ENCODE measurements around the gene PCMT1. TPM values are rescaled to one million over a fixed set of nuclear protein-coding genes. Genes with fewer than 3 reads are reported as not detected.

Gene PCMT1
- total RNA-seq, 1 donor: 117 TPM

DNA sequence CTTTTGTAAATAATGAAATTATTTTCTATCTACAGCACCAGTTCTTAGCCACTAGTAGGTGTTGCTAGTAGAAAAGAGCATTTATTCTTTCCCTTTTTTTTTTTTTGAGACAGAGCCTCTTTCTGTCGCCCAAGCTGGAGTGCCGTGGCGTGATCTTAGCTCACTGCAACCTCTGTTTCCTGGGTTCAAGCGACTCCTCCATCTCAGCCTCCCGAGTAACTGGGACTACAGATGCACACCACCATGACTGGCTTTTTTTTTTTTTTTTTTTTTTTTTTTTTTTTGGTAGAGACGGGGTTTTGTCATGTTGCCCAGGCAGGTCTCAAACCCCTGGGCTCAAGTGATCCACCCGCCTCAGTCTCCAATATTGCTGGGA lies 6.7 kb downstream of the PCMT1 start:
- TF ChIP-seq, protein P1, sequence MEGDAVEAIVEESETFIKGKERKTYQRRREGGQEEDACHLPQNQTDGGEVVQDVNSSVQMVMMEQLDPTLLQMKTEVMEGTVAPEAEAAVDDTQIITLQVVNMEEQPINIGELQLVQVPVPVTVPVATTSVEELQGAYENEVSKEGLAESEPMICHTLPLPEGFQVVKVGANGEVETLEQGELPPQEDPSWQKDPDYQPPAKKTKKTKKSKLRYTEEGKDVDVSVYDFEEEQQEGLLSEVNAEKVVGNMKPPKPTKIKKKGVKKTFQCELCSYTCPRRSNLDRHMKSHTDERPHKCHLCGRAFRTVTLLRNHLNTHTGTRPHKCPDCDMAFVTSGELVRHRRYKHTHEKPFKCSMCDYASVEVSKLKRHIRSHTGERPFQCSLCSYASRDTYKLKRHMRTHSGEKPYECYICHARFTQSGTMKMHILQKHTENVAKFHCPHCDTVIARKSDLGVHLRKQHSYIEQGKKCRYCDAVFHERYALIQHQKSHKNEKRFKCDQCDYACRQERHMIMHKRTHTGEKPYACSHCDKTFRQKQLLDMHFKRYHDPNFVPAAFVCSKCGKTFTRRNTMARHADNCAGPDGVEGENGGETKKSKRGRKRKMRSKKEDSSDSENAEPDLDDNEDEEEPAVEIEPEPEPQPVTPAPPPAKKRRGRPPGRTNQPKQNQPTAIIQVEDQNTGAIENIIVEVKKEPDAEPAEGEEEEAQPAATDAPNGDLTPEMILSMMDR (IDR thresholded peaks at IDR 0.05; ENCODE audit: insufficient read depth, low read length): no peak

DNA sequence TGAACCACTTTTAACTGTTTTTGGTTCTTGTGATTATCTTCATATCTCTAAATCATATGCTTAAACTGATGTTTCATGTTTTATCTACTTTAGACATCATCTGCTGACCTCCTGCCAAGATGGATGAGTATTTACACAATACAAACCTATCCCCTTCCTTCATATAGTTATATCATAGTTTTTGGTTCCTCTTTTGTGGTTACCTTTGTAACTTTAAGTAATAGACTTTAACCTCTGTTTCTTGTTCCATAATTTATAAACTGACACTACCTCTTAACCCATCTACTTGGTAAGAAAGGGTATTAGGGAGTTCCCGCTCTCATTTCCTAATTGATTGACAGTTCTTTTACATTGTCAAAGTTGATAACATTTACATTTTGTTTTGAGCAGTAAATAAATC lies 11.9 kb downstream of the PCMT1 start:
- H3K4me3 ChIP-seq (ENCODE audit: low read depth, low read length): no peak overlapping the region
- no peak for DNase-seq (ENCODE audit: low read depth)
- TF ChIP-seq, protein P1 (IDR thresholded peaks at IDR 0.05; ENCODE audit: insufficient read depth, low read length): no peak

More for the DNA sequence above, 6.7 kb downstream of the PCMT1 start:
- no peak overlapping the region for H3K4me3 ChIP-seq (ENCODE audit: low read depth, low read length)
- no peak for DNase-seq (ENCODE audit: low read depth)

DNA sequence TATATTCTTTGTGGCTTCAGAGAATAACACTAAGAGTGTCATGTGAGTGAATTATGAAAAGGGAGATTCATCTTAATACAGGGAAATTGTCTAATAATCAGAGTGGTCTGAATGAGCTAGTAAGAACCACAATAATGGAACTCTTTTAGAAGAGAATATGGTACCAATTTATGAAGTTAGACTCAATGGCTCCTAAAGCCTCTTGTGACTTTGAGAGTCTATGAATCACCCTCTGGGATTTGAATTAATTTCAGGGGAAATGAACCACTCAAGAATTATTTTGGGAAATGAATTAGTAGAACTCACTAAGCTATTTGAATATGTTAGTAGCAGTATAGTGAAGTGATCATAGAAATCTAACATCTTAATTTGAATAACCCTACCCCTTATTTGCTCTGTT lies 14.3 kb downstream of the PCMT1 start:
- no peak overlapping the region for H3K4me3 ChIP-seq (ENCODE audit: low read depth, low read length)
- DNase-seq (ENCODE audit: low read depth): peak; percentile 8
- TF ChIP-seq, protein P1 (IDR thresholded peaks at IDR 0.05; ENCODE audit: insufficient read depth, low read length): no peak

DNA sequence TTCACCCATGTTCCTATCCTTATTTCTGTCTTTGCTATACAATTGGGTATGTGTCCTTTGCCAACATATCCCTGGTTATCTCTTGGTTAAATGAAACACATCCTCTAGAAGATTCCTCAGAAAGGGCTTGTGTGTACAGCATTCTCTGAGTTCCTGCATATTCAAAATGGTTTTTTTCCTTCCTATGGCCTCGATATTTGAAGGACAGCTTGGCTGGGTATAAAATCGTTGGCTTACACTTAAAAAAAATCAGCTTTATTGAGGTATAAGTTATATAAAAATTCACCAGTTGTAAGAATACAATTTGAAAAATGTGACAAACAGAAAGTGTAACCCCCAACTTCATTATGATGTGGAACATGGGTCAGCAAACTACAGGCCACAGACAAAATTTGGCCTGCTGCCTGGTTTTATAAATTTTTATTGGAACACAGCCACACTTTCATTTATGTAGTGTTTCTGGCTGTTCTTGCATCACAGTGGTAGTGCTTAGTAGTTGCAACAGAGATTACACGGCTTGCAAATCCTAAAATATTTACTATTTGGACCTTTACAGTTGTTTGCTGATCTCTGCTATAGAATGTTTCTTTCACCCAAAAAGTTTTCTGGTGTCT lies 16.7 kb downstream of the PCMT1 start:
- peak; percentile 81 for DNase-seq (ENCODE audit: low read depth)
- TF ChIP-seq, protein P1 (IDR thresholded peaks at IDR 0.05; ENCODE audit: insufficient read depth, low read length): no peak
- H3K4me3 ChIP-seq (ENCODE audit: low read depth, low read length): no peak overlapping the region

DNA sequence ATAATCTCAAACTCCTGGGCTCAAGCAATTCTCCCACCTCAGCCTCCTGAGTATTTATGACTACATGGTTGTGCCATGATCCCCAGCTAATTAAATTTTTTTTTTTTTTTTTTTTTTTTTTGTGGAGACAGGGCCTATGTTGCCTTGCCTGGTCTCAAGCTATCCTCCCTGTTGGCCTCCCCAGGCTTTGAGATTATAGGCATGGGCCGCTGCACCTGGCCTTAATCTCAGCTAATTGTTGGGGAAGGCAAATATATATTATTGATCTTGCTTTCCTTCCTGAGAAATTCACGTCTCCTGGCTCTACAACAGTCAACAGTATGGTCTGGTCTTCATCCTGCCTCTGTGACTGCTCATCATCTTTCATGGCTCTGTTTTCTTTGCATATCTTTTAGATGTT lies 20.1 kb downstream of the PCMT1 start:
- DNase-seq (ENCODE audit: low read depth): no peak
- TF ChIP-seq, protein P1 (IDR thresholded peaks at IDR 0.05; ENCODE audit: insufficient read depth, low read length): no peak
- no peak overlapping the region for H3K4me3 ChIP-seq (ENCODE audit: low read depth, low read length)

DNA sequence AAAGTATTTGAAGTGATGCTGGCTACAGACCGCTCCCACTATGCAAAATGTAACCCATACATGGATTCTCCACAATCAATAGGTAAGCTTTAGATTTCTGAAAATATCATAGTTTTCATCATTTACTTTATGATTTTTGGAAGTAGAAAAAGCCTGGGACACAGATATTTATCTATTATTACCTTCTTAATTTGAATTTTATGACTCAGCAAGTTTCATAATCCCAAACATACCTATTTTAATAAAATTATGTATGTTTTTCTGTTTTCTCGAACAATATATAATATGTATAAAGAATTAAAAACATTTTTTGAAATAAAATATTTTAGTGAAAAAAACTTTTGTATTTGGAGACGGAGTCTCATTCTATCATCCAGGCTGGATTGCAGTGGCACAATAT lies 21.6 kb downstream of the PCMT1 start:
- TF ChIP-seq, protein P1 (IDR thresholded peaks at IDR 0.05; ENCODE audit: insufficient read depth, low read length): no peak
- no peak for DNase-seq (ENCODE audit: low read depth)
- H3K4me3 ChIP-seq (ENCODE audit: low read depth, low read length): no peak overlapping the region

DNA sequence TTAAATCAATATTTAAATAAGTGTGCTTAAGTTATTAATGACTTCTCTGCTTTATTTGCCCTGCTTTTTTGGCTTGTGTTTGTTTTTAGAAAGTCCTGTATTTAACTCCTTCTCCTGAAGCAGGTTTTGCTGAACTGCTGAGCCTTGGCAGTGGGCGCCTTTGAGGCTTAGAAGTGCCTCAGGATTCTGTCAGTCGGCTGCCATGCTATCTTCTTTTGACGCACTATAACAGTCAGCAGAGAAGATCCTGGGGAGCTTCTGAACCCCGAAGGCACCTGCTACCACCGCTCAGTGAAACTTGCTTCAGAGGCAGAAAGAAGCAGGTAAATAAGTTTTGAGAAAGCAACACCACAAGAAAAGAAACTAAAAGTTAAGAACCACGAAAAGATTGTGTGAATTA lies 22.4 kb downstream of the PCMT1 start:
- DNase-seq (ENCODE audit: low read depth): no peak
- no peak overlapping the region for H3K4me3 ChIP-seq (ENCODE audit: low read depth, low read length)
- TF ChIP-seq, protein P1 (IDR thresholded peaks at IDR 0.05; ENCODE audit: insufficient read depth, low read length): no peak
